ENCODE measurements around the gene TBC1D9B. TPM values are rescaled to one million over a fixed set of nuclear protein-coding genes. Genes with fewer than 3 reads are reported as not detected.

Gene TBC1D9B
- total RNA-seq, 4 donors from 2014 or later = 97.5 to 177 (median 116) TPM

DNA sequence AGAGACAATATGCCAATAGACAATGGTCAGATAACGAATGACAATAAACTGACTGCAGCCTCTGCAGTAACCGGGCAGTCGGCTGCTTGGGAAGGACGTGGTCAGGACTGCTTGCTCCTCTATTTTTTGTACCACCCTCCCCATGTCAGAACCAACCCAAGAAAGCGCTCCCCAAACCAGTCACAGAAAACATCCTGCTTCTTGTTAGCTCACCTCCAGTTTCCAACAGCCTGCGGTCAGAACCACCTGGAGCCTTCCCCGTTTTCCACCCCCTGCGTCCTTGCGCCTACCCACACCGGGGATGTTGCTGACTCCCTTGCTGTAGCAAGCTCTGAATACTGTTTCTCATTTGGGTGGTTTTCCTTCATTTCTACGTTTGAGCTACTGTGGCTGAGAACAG lies 47.4 kb downstream of the TBC1D9B start:
- DNase-seq (ENCODE audit: low spot score in 2 of 2) = peak in 1 of 2 donors; percentile 44
- 51% methylated on average over 11 of the region's 11 CpGs for WGBS
- Histone ChIP-seq H3K4me1 (peaks cover 29% of the 10 kb centered on the region), H3K9me3 (no peaks in the 10 kb centered on the region), H3K27ac (no peak overlapping the region), H3K27me3 (no peaks in the 10 kb centered on the region), H3K36me3 (peaks cover 37% of the 10 kb centered on the region), H3K4me3 (no peak overlapping the region)
- TF ChIP-seq, protein P1, sequence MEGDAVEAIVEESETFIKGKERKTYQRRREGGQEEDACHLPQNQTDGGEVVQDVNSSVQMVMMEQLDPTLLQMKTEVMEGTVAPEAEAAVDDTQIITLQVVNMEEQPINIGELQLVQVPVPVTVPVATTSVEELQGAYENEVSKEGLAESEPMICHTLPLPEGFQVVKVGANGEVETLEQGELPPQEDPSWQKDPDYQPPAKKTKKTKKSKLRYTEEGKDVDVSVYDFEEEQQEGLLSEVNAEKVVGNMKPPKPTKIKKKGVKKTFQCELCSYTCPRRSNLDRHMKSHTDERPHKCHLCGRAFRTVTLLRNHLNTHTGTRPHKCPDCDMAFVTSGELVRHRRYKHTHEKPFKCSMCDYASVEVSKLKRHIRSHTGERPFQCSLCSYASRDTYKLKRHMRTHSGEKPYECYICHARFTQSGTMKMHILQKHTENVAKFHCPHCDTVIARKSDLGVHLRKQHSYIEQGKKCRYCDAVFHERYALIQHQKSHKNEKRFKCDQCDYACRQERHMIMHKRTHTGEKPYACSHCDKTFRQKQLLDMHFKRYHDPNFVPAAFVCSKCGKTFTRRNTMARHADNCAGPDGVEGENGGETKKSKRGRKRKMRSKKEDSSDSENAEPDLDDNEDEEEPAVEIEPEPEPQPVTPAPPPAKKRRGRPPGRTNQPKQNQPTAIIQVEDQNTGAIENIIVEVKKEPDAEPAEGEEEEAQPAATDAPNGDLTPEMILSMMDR (IDR thresholded peaks at IDR 0.05) = no peak
- TF ChIP-seq POLR2AphosphoS5 (IDR thresholded peaks at IDR 0.05) = no peak
- no peak for TF ChIP-seq POLR2A (IDR thresholded peaks at IDR 0.05)
- no peak for TF ChIP-seq EP300 (IDR thresholded peaks at IDR 0.05)

DNA sequence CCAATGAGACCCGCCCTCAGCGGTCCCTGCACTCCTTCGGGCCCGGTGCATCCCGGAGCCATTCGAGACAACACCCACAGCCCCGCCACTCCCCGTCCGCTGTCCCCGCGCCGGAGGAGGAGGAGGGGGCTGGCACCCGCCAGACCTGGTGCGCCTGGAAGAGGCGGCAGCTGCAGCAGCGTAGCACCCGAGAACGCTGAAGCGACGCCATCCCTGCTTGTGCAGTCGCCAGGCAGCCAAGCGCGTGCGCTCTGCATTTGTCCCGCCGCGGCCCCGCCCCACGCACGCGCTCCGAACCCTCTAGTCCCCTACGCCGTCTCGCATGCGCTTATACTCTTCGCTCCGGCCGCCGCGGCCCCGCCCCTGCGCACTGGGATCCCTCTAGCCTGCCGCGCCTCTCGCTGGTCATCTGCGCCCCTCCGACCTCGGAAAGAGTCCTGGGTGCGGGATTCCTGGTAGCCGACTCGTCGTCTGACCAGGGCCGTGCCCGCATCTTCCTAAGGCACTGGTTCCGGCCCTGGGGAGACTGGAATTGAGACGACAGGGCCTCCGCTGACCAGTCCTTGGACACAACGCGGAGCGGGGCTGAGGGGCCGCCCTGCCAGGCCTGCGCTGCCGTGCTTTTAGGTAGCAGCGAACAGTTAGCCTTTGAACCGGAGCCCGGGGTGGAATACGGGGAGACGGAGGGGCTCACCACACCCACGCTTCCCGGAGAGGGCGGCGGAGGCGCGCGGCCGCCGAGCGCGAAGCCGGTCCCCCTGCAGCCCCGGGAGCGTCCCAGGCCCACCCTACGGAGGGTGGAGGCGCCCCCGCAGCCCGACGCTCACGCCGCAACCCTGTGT lies 48.9 kb downstream of the TBC1D9B start, which contains the start of gene MRNIP:
TSS of gene MRNIP (minus strand) at position 232 of the 842 bp plus-strand sequence. CDS start at position 211, 21 bp downstream.
- Histone ChIP-seq H3K4me1 (peaks cover 29% of the 10 kb centered on the region), H3K36me3 (peaks cover 22% of the 10 kb centered on the region), H3K27ac (peak within 1 kb of the TSS; percentile 84), H3K27me3 (no peaks in the 10 kb centered on the region), H3K4me3 (peak within 1 kb of the TSS; percentile 80), H3K9me3 (no peaks in the 10 kb centered on the region)
- TF ChIP-seq, protein P1 (IDR thresholded peaks at IDR 0.05) = no peak
- TF ChIP-seq EP300 (IDR thresholded peaks at IDR 0.05) (no peak), POLR2A (IDR thresholded peaks at IDR 0.05) (peak in 1 of 2 donors; percentile 42), POLR2AphosphoS5 (IDR thresholded peaks at IDR 0.05) (peak in 2 of 3 donors; percentile 39 to 77)
- under 1% methylated on average over 47 of the region's 90 CpGs for WGBS
- DNase-seq (ENCODE audit: low spot score in 2 of 2) = peak; percentile 97 to 98

DNA sequence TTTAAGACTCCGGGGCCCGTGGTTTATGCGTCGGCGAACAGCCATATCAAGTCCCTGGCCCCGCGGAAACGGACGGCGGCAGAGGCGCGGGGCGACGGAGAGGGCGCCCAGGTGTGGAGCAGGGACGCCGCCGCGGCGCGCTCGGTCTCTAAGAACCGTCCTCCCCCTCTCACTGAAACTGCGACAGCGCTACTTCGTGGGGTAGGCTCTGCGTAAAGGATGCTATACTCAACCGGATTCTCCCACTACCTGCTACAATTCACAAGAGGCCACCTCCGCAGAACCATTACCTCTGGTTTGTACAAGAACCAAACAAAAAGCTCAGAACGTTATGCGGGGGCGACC lies 49.5 kb downstream of the TBC1D9B start:
- under 1% methylated on average over 18 of the region's 32 CpGs for WGBS
- H3K9me3 ChIP-seq = no peaks in the 10 kb centered on the region
- TF ChIP-seq, protein P1 (IDR thresholded peaks at IDR 0.05) = no peak
- no peak for TF ChIP-seq POLR2AphosphoS5 (IDR thresholded peaks at IDR 0.05)
- TF ChIP-seq POLR2A (IDR thresholded peaks at IDR 0.05) = no peak
- no peak for TF ChIP-seq EP300 (IDR thresholded peaks at IDR 0.05)
- peak overlapping the region; percentile 84 for H3K27ac ChIP-seq
- DNase-seq (ENCODE audit: low spot score in 2 of 2) = no peak
- H3K4me1 ChIP-seq = peaks cover 29% of the 10 kb centered on the region
- peak overlapping the region; percentile 80 for H3K4me3 ChIP-seq
- peaks cover 18% of the 10 kb centered on the region for H3K36me3 ChIP-seq
- H3K27me3 ChIP-seq = no peaks in the 10 kb centered on the region

DNA sequence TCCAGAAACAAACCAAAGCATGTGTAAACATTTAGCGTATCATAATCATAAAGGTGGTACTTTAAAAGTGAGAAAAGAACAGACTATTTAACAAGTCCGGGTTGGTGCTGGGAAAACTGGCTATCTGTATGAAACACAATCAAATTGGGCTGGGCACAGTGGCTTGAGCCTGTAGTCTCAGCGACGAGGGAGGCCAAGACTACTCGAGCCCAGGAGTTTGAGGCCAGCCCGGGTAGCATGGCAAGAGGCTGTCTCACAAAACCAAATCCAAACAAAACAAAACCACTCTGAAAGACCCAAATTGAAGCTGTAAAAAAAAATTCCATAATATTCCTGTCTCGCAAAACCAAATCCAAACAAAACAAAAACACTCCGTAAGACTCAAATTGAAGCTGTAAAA lies 53.3 kb downstream of the TBC1D9B start:
- TF ChIP-seq, protein P1 (IDR thresholded peaks at IDR 0.05) = no peak
- no peak for TF ChIP-seq POLR2A (IDR thresholded peaks at IDR 0.05)
- no peak for DNase-seq (ENCODE audit: low spot score in 2 of 2)
- 85% methylated on average over 8 of the region's 8 CpGs for WGBS

DNA sequence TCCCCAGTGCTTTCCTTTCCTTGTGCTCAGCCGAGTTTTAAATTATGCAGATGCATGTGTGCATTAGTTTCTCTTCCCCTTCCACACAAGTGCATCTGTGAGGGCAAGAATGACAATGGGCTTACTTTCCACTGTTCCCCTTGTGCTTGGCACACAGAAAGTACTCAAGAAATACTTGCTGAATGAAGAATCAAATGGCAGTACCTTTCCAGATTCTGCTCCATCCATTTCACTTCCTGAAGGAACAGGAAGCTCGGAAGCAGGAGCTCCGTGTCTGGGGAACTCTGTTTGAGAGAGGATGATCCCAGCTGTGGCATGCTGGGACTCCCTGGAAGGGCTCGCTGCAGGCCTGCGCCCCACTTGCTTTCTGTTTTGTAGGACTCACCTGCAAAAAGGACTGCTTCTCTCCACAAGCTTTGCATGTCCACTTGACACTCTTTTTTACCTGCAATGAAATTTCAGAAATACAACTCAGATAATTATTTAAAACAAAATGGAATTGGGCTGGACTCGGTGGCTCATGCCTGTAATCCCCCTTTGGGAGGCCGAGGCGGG lies 54.6 kb downstream of the TBC1D9B start:
- H3K36me3 ChIP-seq = peaks cover 52% of the 10 kb centered on the region
- H3K4me1 ChIP-seq = peaks cover 13% of the 10 kb centered on the region
- TF ChIP-seq POLR2AphosphoS5 (IDR thresholded peaks at IDR 0.05) = no peak
- TF ChIP-seq, protein P1 (IDR thresholded peaks at IDR 0.05) = no peak
- no peak for TF ChIP-seq EP300 (IDR thresholded peaks at IDR 0.05)
- no peak for TF ChIP-seq POLR2A (IDR thresholded peaks at IDR 0.05)
- H3K4me3 ChIP-seq = no peak overlapping the region
- H3K27me3 ChIP-seq = no peaks in the 10 kb centered on the region
- no peak overlapping the region for H3K27ac ChIP-seq
- 85% methylated on average over 8 of the region's 8 CpGs for WGBS
- no peaks in the 10 kb centered on the region for H3K9me3 ChIP-seq
- DNase-seq (ENCODE audit: low spot score in 2 of 2) = no peak

More for the DNA sequence above, 53.3 kb downstream of the TBC1D9B start:
- Histone ChIP-seq H3K9me3 (no peaks in the 10 kb centered on the region), H3K36me3 (peaks cover 39% of the 10 kb centered on the region), H3K4me3 (no peak overlapping the region), H3K27ac (no peak overlapping the region), H3K4me1 (peaks cover 16% of the 10 kb centered on the region), H3K27me3 (no peaks in the 10 kb centered on the region)
